GM23338 (cell line): ENCODE measurements around the gene NXPE3. TPM values are rescaled to one million over a fixed set of nuclear protein-coding genes. Genes with fewer than 3 reads are reported as not detected.

Experiments
- ATAC-seq: fragments of 200-7000 bp; cut with Tn5 transposase; 3 replicates; pipeline ENCODE4 v1.9.1; 2020
- DNase-seq: peaks from one replicate; pipeline ENCODE4 v3.0.0-alpha.2; 2015; ENCODE audit warnings: low spot score
- H2AFZ ChIP-seq: fragments of 200-600 bp; sonication (generic); 2 replicates; pipeline ENCODE4 v1.8.0; 2016; ENCODE audit warnings: antibody characterized with exemption, mild to moderate bottlenecking, moderate library complexity
- H3F3A ChIP-seq: fragments of 200-600 bp; sonication (generic); replicated peaks from 2 replicates; pipeline ENCODE4 v1.8.0; 2017; ENCODE audit warnings: antibody characterized with exemption, mixed run types, low read depth
- H3K27ac ChIP-seq: fragments of 200-600 bp; sonication (generic); 2 replicates; pipeline ENCODE4 v1.6.1; 2016; ENCODE audit warnings: low read depth
- H3K27me3 ChIP-seq: fragments of 200-600 bp; sonication (generic); 2 replicates; pipeline ENCODE4 v1.8.0; 2016; ENCODE audit warnings: mild to moderate bottlenecking, mixed run types, moderate library complexity; ENCODE audit not compliant: insufficient read depth
- H3K36me3 ChIP-seq: fragments of 200-600 bp; sonication (generic); 2 replicates; pipeline ENCODE4 v1.8.0; 2016; ENCODE audit warnings: mild to moderate bottlenecking; ENCODE audit not compliant: insufficient read depth
- H3K4me1 ChIP-seq: fragments of 200-600 bp; sonication (generic); 2 replicates; pipeline ENCODE4 v1.8.0; 2016; ENCODE audit warnings: mild to moderate bottlenecking, moderate library complexity; ENCODE audit not compliant: insufficient read depth
- H3K4me2 ChIP-seq: fragments of 200-600 bp; sonication (generic); 2 replicates; pipeline ENCODE4 v1.7.1; 2017; ENCODE audit warnings: mixed run types
- H3K4me3 ChIP-seq: fragments of 200-600 bp; sonication (generic); 2 replicates; pipeline ENCODE4 v1.6.1; 2016; ENCODE audit warnings: mixed run types
- H3K79me2 ChIP-seq: fragments of 200-600 bp; sonication (generic); replicated peaks from 2 replicates; pipeline ENCODE4 v1.8.0; 2017; ENCODE audit warnings: mild to moderate bottlenecking; ENCODE audit not compliant: insufficient read depth
- H3K9me2 ChIP-seq: fragments of 200-600 bp; sonication (generic); 2 replicates; pipeline ENCODE4 v1.8.0; 2017; ENCODE audit not compliant: insufficient read depth
- H4K20me1 ChIP-seq: fragments of 200-600 bp; sonication (generic); replicated peaks from 2 replicates; pipeline ENCODE4 v1.8.0; 2017; ENCODE audit warnings: mild to moderate bottlenecking; ENCODE audit not compliant: insufficient read depth
- H3K27ac Mint-ChIP-seq: 2 replicates; pipeline ENCODE4 v1.8.0; 2020; ENCODE audit warnings: inconsistent platforms, mild to moderate bottlenecking, moderate library complexity, mixed read lengths
- H3K27me3 Mint-ChIP-seq: 3 replicates; pipeline ENCODE4 v1.8.0; 2022; ENCODE audit warnings: low read depth, mild to moderate bottlenecking, moderate library complexity, mixed read lengths, inconsistent platforms; ENCODE audit not compliant: insufficient read depth, poor library complexity
- H3K36me3 Mint-ChIP-seq: 3 replicates; pipeline ENCODE4 v1.8.0; 2021; ENCODE audit warnings: low read depth, mild to moderate bottlenecking, inconsistent platforms, moderate library complexity, mixed read lengths
- H3K4me1 Mint-ChIP-seq: 3 replicates; pipeline ENCODE4 v1.8.0; 2020; ENCODE audit warnings: mild to moderate bottlenecking, inconsistent platforms, mixed read lengths
- H3K4me3 Mint-ChIP-seq: 3 replicates; pipeline ENCODE4 v1.8.0; 2021; ENCODE audit warnings: moderate library complexity, mild to moderate bottlenecking, inconsistent platforms, mixed read lengths
- H3K9me3 Mint-ChIP-seq: 3 replicates; pipeline ENCODE4 v1.8.0; 2020; ENCODE audit warnings: moderate library complexity, mild to moderate bottlenecking, inconsistent platforms, mixed read lengths
- CREB1 ChIP-seq: fragments of 250-450 bp; sonication (Bioruptor Pico); IDR thresholded peaks from 2 replicates; pipeline ENCODE4 v1.5.0; 2020; ENCODE audit warnings: low read depth, mild to moderate bottlenecking, moderate library complexity
- EZH2 ChIP-seq: fragments of 200-600 bp; sonication (generic); IDR thresholded peaks from one replicate; pipeline ENCODE4 v1.8.0; 2017; ENCODE audit warnings: antibody characterized with exemption, mild to moderate bottlenecking, low read depth; ENCODE audit not compliant: unreplicated experiment
- EZH2phosphoT487 ChIP-seq: fragments of 200-600 bp; sonication (generic); IDR thresholded peaks from one replicate; pipeline ENCODE4 v1.8.1; 2018; ENCODE audit warnings: antibody characterized with exemption; ENCODE audit not compliant: unreplicated experiment
- JUNB ChIP-seq: IDR thresholded peaks from one replicate; pipeline ENCODE4 v1.6.1; 2016; ENCODE audit warnings: antibody characterized with exemption; ENCODE audit not compliant: unreplicated experiment
- NANOG ChIP-seq: IDR thresholded peaks from 2 replicates; pipeline ENCODE4 v1.6.1; 2016; ENCODE audit warnings: antibody characterized with exemption, borderline replicate concordance
- POLR2AphosphoS5 ChIP-seq: IDR thresholded peaks from 2 replicates; pipeline ENCODE4 v1.6.1; 2016; ENCODE audit warnings: antibody characterized with exemption, low read depth
- STAT1 ChIP-seq: IDR thresholded peaks from one replicate; pipeline ENCODE4 v1.6.1; 2016; ENCODE audit warnings: antibody characterized with exemption; ENCODE audit not compliant: unreplicated experiment
- ZNF114 ChIP-seq: fragments of 250-450 bp; sonication (Bioruptor Pico); IDR thresholded peaks from 2 replicates; pipeline ENCODE4 v1.5.0; 2020; ENCODE audit warnings: mild to moderate bottlenecking, moderate library complexity
- ZNF331 ChIP-seq: fragments of 250-450 bp; sonication (Bioruptor Pico); IDR thresholded peaks from 2 replicates; pipeline ENCODE4 v1.5.0; 2020; ENCODE audit warnings: low read depth, mild to moderate bottlenecking, moderate library complexity
- ZNF462 ChIP-seq: fragments of 250-450 bp; sonication (Bioruptor Pico); IDR thresholded peaks from 2 replicates; pipeline ENCODE4 v1.5.0; 2020; ENCODE audit warnings: mild to moderate bottlenecking, moderate library complexity
- polyA plus RNA-seq: library from polyadenylated mRNA; unstranded; fragments of >200 nt; fragmentation: Nextera tagmentation; extraction: Ambion mirVana; gene quantifications from 2 replicates; pipeline ENCODE4 v1.2.1, GENCODE V29; 2016
- total RNA-seq: library from RNA; depleted of rRNA; stranded (reverse); fragments of >200 nt; shearing (Covaris generic); gene quantifications from 2 replicates; pipeline ENCODE4 v1.2.3, GENCODE V29; 2014
- TF ChIP-seq, protein P1 (sequence below), 2 experiments: fragments of 200-600 bp in 1 of 2; sonication (generic) in 1 of 2; conservative IDR thresholded peaks; 2 replicates each; pipeline versions ENCODE4 v1.5.1 to v1.6.1; 2016 to 2017; ENCODE audit warnings: antibody characterized with exemption in 2 of 2, low read depth in 2 of 2, mild to moderate bottlenecking in 2 of 2, moderate library complexity in 1 of 2
- TF ChIP-seq, protein P2 (sequence below): IDR thresholded peaks from 2 replicates; pipeline ENCODE4 v1.6.1; 2016; ENCODE audit warnings: antibody characterized with exemption
- TF ChIP-seq, protein P3 (sequence below): IDR thresholded peaks from one replicate; pipeline ENCODE4 v1.6.1; 2018; ENCODE audit warnings: antibody characterized with exemption; ENCODE audit not compliant: unreplicated experiment

Gene NXPE3
- total and polyA plus RNA-seq, 2 experiments from 2014 or later = 13.3 to 20.8 TPM

DNA sequence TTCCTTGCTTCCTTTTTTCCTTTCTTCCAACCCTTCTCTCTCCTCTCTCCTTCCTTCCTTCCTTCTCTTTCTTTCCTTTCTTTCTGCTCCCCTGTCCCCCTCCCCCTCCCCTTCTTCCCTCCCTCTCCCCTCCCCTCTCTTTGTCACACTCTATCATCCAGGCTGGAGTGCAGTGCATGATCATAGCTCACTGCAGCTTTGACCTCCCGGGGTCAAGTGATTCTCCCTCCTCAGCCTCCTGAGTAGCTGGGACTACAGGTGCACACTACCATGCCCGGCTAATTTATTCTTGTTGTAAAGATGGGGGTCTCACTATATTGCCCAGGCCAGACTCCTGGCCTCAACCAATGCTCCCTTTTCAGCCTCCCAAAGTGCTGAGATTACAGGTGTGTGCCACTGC lies 89.0 kb downstream of the NXPE3 start:
- H3K36me3 ChIP-seq = no peaks in the 10 kb centered on the region
- Mint-ChIP-seq H3K4me1 (peaks cover 4% of the 10 kb centered on the region; the same call in 2 of the 3 replicates), H3K4me3 (no peak overlapping the region), H3K27ac (no peak overlapping the region), H3K9me3 (no peaks in the 10 kb centered on the region), H3K27me3 (peaks cover 4% of the 10 kb centered on the region), H3K36me3 (no peaks in the 10 kb centered on the region)
- H4K20me1 ChIP-seq = no peaks in the 10 kb centered on the region; the same call in 1 of the 2 replicates
- TF ChIP-seq STAT1 (no peak), ZNF114 (CRISPR knock-in tag) (no peak), JUNB (no peak), CREB1 (CRISPR knock-in tag) (no peak), NANOG (no peak), EZH2phosphoT487 (no peak), POLR2AphosphoS5 (no peak), EZH2 (no peak), ZNF462 (no peak), ZNF331 (CRISPR knock-in tag) (no peak)
- TF ChIP-seq, protein P1, sequence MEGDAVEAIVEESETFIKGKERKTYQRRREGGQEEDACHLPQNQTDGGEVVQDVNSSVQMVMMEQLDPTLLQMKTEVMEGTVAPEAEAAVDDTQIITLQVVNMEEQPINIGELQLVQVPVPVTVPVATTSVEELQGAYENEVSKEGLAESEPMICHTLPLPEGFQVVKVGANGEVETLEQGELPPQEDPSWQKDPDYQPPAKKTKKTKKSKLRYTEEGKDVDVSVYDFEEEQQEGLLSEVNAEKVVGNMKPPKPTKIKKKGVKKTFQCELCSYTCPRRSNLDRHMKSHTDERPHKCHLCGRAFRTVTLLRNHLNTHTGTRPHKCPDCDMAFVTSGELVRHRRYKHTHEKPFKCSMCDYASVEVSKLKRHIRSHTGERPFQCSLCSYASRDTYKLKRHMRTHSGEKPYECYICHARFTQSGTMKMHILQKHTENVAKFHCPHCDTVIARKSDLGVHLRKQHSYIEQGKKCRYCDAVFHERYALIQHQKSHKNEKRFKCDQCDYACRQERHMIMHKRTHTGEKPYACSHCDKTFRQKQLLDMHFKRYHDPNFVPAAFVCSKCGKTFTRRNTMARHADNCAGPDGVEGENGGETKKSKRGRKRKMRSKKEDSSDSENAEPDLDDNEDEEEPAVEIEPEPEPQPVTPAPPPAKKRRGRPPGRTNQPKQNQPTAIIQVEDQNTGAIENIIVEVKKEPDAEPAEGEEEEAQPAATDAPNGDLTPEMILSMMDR (conservative IDR thresholded peaks at IDR 0.05; ENCODE audit: low read depth in 2 of 2) = no peak
- TF ChIP-seq, protein P2, sequence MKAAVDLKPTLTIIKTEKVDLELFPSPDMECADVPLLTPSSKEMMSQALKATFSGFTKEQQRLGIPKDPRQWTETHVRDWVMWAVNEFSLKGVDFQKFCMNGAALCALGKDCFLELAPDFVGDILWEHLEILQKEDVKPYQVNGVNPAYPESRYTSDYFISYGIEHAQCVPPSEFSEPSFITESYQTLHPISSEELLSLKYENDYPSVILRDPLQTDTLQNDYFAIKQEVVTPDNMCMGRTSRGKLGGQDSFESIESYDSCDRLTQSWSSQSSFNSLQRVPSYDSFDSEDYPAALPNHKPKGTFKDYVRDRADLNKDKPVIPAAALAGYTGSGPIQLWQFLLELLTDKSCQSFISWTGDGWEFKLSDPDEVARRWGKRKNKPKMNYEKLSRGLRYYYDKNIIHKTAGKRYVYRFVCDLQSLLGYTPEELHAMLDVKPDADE = no peak
- TF ChIP-seq, protein P3, sequence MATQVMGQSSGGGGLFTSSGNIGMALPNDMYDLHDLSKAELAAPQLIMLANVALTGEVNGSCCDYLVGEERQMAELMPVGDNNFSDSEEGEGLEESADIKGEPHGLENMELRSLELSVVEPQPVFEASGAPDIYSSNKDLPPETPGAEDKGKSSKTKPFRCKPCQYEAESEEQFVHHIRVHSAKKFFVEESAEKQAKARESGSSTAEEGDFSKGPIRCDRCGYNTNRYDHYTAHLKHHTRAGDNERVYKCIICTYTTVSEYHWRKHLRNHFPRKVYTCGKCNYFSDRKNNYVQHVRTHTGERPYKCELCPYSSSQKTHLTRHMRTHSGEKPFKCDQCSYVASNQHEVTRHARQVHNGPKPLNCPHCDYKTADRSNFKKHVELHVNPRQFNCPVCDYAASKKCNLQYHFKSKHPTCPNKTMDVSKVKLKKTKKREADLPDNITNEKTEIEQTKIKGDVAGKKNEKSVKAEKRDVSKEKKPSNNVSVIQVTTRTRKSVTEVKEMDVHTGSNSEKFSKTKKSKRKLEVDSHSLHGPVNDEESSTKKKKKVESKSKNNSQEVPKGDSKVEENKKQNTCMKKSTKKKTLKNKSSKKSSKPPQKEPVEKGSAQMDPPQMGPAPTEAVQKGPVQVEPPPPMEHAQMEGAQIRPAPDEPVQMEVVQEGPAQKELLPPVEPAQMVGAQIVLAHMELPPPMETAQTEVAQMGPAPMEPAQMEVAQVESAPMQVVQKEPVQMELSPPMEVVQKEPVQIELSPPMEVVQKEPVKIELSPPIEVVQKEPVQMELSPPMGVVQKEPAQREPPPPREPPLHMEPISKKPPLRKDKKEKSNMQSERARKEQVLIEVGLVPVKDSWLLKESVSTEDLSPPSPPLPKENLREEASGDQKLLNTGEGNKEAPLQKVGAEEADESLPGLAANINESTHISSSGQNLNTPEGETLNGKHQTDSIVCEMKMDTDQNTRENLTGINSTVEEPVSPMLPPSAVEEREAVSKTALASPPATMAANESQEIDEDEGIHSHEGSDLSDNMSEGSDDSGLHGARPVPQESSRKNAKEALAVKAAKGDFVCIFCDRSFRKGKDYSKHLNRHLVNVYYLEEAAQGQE = no peak
- no peaks in the 10 kb centered on the region for H3K27me3 ChIP-seq
- no peak for DNase-seq
- no peak overlapping the region for H2AFZ ChIP-seq
- H3F3A ChIP-seq = no peaks in the 10 kb centered on the region
- no peak for ATAC-seq
- H3K4me2 ChIP-seq = no peak overlapping the region
- no peaks in the 10 kb centered on the region for H3K79me2 ChIP-seq
- H3K9me2 ChIP-seq = no peaks in the 10 kb centered on the region
- no peaks in the 10 kb centered on the region for H3K4me1 ChIP-seq
- H3K4me3 ChIP-seq = no peak overlapping the region
- H3K27ac ChIP-seq = no peak overlapping the region
